A549 (cell line): ENCODE results near the gene MTERF1.

ENCODE experiments used
- CEBPB ChIP-seq, 2 experiments: fragments of >200 bp in 1 of 2; sonication (Bioruptor Twin) in 1 of 2; formaldehyde crosslinking in 1 of 2; IDR thresholded peaks; 2 replicates each; pipeline ENCODE4 v1.6.1; 2012 to 2016
- ESRRA ChIP-seq: fragments of 150-350 bp; IDR thresholded peaks from 2 replicates; pipeline ENCODE4 v1.6.1; 2014; ENCODE audit warnings: mild to moderate bottlenecking, low read length, borderline replicate concordance
- POLR2A ChIP-seq: IDR thresholded peaks from 2 replicates; pipeline ENCODE4 v1.6.1; 2012; ENCODE audit warnings: mild to moderate bottlenecking, low read length

DNA sequence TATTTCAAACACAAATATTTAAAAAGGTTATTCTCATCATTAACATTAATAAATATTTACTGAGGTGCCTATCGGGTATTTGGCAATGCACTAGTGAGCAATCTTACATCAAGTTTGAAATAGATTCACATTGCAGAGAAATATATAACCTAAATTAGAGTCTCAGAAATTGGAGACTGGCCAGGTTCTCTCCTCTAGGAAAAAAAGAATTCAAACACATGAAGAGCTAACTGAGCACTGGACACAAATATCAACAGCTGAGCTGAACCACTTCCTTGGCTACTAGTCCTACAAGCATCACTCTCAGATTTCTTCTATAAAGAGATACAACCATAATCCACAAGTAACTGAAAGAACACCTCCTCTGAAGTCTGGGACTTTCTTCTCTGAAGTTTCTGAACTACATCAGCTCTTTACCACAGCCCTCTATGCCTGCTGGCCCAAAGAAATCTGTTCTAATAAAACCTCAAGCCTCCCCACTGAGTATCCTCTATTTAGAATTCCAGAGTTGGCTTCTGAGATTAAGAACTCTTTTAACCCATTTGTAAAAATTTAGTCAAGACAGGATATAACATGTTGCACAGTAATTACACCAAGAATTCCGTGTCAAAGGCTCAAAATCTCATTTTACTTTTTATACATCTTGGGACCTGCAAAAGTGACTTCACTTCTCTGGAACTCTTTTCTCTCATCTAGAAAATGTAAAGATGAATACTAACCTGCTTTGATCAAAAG is 45.2 kb downstream of the MTERF1 start:
- TF ChIP-seq ESRRA (no peak), CEBPB (IDR thresholded peaks at IDR 0.05) (no peak), POLR2A (no peak)
